Measurements from ENCODE around the gene PPP1R14C. TPM values are rescaled to one million over a fixed set of nuclear protein-coding genes. Genes with fewer than 3 reads are reported as not detected.

PPP1R14C gene
- total and polyA plus RNA-seq, 10 of the 15 experiments (the other 5 are each of a cell fraction or from before 2014, with no cell fraction given), result 0.07 to 1.6 (median 0.13) TPM; not detected in 4

DNA sequence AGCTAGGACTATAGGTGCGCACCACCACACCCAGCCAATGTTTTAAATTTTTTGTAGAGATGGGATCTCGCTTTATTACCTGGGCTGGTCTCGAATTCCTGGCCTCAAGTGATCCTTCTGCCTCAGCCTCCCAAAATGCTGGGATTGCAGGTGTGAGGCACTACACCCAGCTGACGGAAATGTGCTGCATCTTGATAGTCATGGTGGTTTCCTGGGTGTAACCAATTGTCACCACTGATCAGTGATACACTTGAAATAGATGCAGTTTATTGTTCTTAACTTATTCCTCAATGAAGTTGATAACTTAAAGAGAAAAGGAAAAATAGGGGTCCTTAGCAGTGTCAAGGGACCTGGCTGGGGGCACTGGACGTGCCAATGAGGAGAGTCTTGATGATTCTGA, 92.4 kb downstream of the PPP1R14C start (continued):
- TF ChIP-seq, protein P1, sequence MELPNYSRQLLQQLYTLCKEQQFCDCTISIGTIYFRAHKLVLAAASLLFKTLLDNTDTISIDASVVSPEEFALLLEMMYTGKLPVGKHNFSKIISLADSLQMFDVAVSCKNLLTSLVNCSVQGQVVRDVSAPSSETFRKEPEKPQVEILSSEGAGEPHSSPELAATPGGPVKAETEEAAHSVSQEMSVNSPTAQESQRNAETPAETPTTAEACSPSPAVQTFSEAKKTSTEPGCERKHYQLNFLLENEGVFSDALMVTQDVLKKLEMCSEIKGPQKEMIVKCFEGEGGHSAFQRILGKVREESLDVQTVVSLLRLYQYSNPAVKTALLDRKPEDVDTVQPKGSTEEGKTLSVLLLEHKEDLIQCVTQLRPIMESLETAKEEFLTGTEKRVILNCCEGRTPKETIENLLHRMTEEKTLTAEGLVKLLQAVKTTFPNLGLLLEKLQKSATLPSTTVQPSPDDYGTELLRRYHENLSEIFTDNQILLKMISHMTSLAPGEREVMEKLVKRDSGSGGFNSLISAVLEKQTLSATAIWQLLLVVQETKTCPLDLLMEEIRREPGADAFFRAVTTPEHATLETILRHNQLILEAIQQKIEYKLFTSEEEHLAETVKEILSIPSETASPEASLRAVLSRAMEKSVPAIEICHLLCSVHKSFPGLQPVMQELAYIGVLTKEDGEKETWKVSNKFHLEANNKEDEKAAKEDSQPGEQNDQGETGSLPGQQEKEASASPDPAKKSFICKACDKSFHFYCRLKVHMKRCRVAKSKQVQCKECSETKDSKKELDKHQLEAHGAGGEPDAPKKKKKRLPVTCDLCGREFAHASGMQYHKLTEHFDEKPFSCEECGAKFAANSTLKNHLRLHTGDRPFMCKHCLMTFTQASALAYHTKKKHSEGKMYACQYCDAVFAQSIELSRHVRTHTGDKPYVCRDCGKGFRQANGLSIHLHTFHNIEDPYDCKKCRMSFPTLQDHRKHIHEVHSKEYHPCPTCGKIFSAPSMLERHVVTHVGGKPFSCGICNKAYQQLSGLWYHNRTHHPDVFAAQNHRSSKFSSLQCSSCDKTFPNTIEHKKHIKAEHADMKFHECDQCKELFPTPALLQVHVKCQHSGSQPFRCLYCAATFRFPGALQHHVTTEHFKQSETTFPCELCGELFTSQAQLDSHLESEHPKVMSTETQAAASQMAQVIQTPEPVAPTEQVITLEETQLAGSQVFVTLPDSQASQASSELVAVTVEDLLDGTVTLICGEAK (IDR thresholded peaks at IDR 0.05; ENCODE audit: borderline replicate concordance), result no peak
- TF ChIP-seq POLR2AphosphoS5 (IDR thresholded peaks at IDR 0.05; ENCODE audit: low read length), result no peak
- no peak for TF ChIP-seq FOXM1 (IDR thresholded peaks at IDR 0.05; ENCODE audit: low read depth, low read length)
- TF ChIP-seq, protein P2, sequence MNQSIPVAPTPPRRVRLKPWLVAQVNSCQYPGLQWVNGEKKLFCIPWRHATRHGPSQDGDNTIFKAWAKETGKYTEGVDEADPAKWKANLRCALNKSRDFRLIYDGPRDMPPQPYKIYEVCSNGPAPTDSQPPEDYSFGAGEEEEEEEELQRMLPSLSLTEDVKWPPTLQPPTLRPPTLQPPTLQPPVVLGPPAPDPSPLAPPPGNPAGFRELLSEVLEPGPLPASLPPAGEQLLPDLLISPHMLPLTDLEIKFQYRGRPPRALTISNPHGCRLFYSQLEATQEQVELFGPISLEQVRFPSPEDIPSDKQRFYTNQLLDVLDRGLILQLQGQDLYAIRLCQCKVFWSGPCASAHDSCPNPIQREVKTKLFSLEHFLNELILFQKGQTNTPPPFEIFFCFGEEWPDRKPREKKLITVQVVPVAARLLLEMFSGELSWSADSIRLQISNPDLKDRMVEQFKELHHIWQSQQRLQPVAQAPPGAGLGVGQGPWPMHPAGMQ (IDR thresholded peaks at IDR 0.05; ENCODE audit: borderline replicate concordance), result no peak
- TF ChIP-seq, protein P3, sequence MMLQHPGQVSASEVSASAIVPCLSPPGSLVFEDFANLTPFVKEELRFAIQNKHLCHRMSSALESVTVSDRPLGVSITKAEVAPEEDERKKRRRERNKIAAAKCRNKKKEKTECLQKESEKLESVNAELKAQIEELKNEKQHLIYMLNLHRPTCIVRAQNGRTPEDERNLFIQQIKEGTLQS (IDR thresholded peaks at IDR 0.05; ENCODE audit: borderline replicate concordance, extremely low read depth, low read depth, low read length), result no peak

DNA sequence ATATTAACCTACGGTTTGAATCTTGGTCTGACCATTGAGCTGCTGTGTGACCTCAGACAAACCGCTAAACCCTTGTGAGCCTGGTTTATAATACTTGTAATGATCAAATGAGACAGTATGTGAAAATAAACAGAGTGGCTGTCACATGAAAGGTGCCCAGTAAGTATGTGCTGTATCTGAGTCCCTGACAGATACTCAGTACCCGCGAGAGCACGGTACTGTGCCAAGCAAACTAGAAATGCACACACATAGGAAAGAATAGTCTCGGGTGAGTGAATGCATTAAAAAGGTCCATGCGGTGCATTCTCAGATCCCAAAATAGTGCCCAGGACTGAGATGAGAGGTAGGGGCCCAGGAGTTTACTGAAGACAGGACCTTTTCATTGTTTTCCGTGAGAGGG, 93.3 kb downstream of the PPP1R14C start:
- SMC1A ChIA-PET (ENCODE audit: uncharacterized antibody, unreplicated experiment), result no interaction called here
- Histone ChIP-seq H3K36me3 (ENCODE audit: control insufficient read depth in 2 of 2, insufficient read depth in 2 of 2, low read length in 1 of 2) (no peaks in the 10 kb centered on the region), H3K27me3 (replicated peaks in 1 of 2; ENCODE audit: control insufficient read depth in 2 of 2, insufficient read depth in 2 of 2, low read length in 1 of 2) (peaks cover 0 to 2% of the 10 kb centered on the region in 2 experiments; a peak in 2 of 4 replicates), H3K9me3 (replicated peaks; ENCODE audit: control insufficient read depth, insufficient read depth, low read length) (no peaks in the 10 kb centered on the region), H3K4me3 (no peak overlapping the region), H3K4me1 (ENCODE audit: control insufficient read depth, insufficient read depth, low read length) (no peaks in the 10 kb centered on the region), H3K4me2 (ENCODE audit: control insufficient read depth, insufficient read depth) (no peak overlapping the region), H4K20me1 (ENCODE audit: control insufficient read depth, insufficient read depth) (no peaks in the 10 kb centered on the region), H3K9ac (ENCODE audit: control insufficient read depth, insufficient read depth, low read length) (no peak overlapping the region), H2AFZ (ENCODE audit: control insufficient read depth, low read depth, low read length) (no peak overlapping the region), H3K79me2 (ENCODE audit: control insufficient read depth, insufficient read depth, low read length) (no peaks in the 10 kb centered on the region), H3K27ac (ENCODE audit: control insufficient read depth, insufficient read depth) (no peak overlapping the region)
- 61% methylated on average over 8 of the region's 8 CpGs for WGBS (ENCODE audit: insufficient coverage, insufficient replicate concordance, low lambda C conversion rate, missing lambda C conversion rate)
- POLR2A ChIA-PET, result no interaction called here
- no peak for ATAC-seq
- FAIRE-seq, result no peak
- no peak for DNase-seq (ENCODE audit: low read depth, low spot score)
- CTCF ChIA-PET, result no interaction called here
- TF ChIP-seq, protein P4, sequence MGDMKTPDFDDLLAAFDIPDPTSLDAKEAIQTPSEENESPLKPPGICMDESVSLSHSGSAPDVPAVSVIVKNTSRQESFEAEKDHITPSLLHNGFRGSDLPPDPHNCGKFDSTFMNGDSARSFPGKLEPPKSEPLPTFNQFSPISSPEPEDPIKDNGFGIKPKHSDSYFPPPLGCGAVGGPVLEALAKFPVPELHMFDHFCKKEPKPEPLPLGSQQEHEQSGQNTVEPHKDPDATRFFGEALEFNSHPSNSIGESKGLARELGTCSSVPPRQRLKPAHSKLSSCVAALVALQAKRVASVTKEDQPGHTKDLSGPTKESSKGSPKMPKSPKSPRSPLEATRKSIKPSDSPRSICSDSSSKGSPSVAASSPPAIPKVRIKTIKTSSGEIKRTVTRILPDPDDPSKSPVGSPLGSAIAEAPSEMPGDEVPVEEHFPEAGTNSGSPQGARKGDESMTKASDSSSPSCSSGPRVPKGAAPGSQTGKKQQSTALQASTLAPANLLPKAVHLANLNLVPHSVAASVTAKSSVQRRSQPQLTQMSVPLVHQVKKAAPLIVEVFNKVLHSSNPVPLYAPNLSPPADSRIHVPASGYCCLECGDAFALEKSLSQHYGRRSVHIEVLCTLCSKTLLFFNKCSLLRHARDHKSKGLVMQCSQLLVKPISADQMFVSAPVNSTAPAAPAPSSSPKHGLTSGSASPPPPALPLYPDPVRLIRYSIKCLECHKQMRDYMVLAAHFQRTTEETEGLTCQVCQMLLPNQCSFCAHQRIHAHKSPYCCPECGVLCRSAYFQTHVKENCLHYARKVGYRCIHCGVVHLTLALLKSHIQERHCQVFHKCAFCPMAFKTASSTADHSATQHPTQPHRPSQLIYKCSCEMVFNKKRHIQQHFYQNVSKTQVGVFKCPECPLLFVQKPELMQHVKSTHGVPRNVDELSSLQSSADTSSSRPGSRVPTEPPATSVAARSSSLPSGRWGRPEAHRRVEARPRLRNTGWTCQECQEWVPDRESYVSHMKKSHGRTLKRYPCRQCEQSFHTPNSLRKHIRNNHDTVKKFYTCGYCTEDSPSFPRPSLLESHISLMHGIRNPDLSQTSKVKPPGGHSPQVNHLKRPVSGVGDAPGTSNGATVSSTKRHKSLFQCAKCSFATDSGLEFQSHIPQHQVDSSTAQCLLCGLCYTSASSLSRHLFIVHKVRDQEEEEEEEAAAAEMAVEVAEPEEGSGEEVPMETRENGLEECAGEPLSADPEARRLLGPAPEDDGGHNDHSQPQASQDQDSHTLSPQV (IDR thresholded peaks at IDR 0.05), result no peak
- no peak for TF ChIP-seq RB1 (IDR thresholded peaks at IDR 0.05; ENCODE audit: borderline replicate concordance)
- no peak for TF ChIP-seq SMAD1 (IDR thresholded peaks at IDR 0.05; ENCODE audit: low read depth, partially characterized antibody)
- TF ChIP-seq RCOR1 (conservative IDR thresholded peaks at IDR 0.05; ENCODE audit: low read depth, low read length), result no peak
- TF ChIP-seq CBX3 (IDR thresholded peaks at IDR 0.05; ENCODE audit: borderline replicate concordance, low read depth), result no peak
- no peak for TF ChIP-seq SREBF2 (IDR thresholded peaks at IDR 0.05; ENCODE audit: low read length)
- no peak for TF ChIP-seq MTA3 (IDR thresholded peaks at IDR 0.05; ENCODE audit: borderline replicate concordance, low read length)
- no peak for TF ChIP-seq ZSCAN29 (IDR thresholded peaks at IDR 0.05)
- BruUV-seq (replicated peaks), result no TSS peak
- intact Hi-C loops (cut with micrococcal nuclease; ENCODE audit: unreplicated experiment), result no loop called here
- RAD21 ChIA-PET (ENCODE audit: unreplicated experiment), result no interaction called here
- in situ Hi-C loops (cut with MboI), result no loop called here

Data from GM12878 (cell line).